DOHH2 (cell line): ENCODE data around the gene RNF149.

Source experiments
- CTCF ChIP-seq: fragments of 200-600 bp; sonication (generic); IDR thresholded peaks from one replicate; pipeline ENCODE4 v1.5.1; 2014; ENCODE audit warnings: antibody characterized with exemption, mild to moderate bottlenecking, low read depth, low read length; ENCODE audit not compliant: poor library complexity, severe bottlenecking
- EZH2phosphoT487 ChIP-seq: fragments of 200-600 bp; sonication (generic); IDR thresholded peaks from 2 replicates; pipeline ENCODE4 v1.6.1; 2017; ENCODE audit warnings: borderline replicate concordance, mild to moderate bottlenecking, antibody characterized with exemption, low read length, moderate library complexity, mixed read lengths

DNA sequence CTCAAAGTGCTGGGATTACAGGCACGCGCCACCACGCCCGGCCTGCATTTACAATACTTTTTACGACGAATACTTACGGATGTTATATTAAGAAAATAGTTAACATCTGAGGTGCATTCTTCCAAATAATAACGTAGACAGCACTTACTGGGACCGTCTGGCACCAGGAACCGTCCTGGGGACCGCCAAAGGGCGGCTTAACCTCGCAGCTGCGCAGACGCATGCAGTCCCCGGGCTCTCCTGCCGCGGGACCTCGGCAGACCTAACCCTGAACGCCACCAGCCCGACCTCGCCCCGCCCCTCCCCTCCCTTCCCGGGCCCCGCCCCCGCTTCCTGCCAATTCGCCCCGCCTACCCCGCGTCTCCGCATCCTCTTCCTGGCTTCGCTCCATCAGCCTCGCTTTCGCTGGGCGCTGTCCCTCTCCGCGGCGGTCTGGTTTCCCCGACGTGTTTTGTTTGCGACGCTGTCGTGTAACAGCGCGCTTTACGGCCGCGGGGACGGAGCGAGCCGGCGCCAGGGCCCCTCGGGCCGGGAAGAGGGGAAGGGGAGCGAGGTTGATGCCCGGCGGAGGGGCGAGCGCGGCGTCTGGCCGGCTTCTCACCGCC lies 56.0 kb downstream of the RNF149 start, which contains the start of gene CNOT11:
- no peak for TF ChIP-seq CTCF
- no peak for TF ChIP-seq EZH2phosphoT487
